Adrenal gland (tissue), 12 donors: Measurements from ENCODE around the gene CSNK2A2. TPM values are rescaled to one million over a fixed set of nuclear protein-coding genes. Genes with fewer than 3 reads are reported as not detected.

Source experiments
- DNase-seq, 7 donors: peaks; one replicate each; pipeline ENCODE4 v3.0.0-alpha.2; 2019 to 2020
- H3K27ac ChIP-seq, 5 donors: fragments of 200-600 bp; sonication (generic) in 4 of 5; 1 replicate in 3 of 5; 2 replicates in 2 of 5; pipeline versions ENCODE4 v1.5.1 to v1.8.0; 2016 to 2020; ENCODE audit warnings: mild to moderate bottlenecking in 1 of 5
- H3K27me3 ChIP-seq: fragments of 200-600 bp; 2 replicates; pipeline ENCODE4 v1.8.0; 2021
- H3K36me3 ChIP-seq, 2 donors: fragments of 200-600 bp; replicated peaks in 1 of 2; 1 replicate in 1 of 2; 2 replicates in 1 of 2; pipeline versions ENCODE4 v1.5.1 to v1.8.0; 2018 to 2022
- H3K4me1 ChIP-seq, 2 donors: fragments of 200-600 bp; replicated peaks in 1 of 2; 1 replicate in 1 of 2; 2 replicates in 1 of 2; pipeline versions ENCODE4 v1.5.1 to v1.8.0; 2018 to 2021
- H3K4me3 ChIP-seq, 4 donors: fragments of 200-600 bp; sonication (generic) in 3 of 4; one replicate each; pipeline ENCODE4 v1.5.1; 2016 to 2018
- H3K9me3 ChIP-seq, 3 donors: fragments of 200-600 bp; sonication (generic) in 1 of 3; replicated peaks in 1 of 3; 1 replicate in 2 of 3; 2 replicates in 1 of 3; pipeline versions ENCODE4 v1.5.1 to v1.8.0; 2016 to 2021
- POLR2A ChIP-seq, 2 donors: fragments of 450-650 bp; IDR thresholded peaks; one replicate each; pipeline ENCODE4 v1.6.1; 2017; ENCODE audit warnings: antibody characterized with exemption in 2 of 2, mild to moderate bottlenecking in 2 of 2, moderate library complexity in 1 of 2
- WGBS, 4 donors: extraction: QIAGEN DNeasy Blood & Tissue Kit in 2 of 4; methylation state at CpG; one replicate each; pipeline versions ENCODE4 v1.1.5 to v1.1.7; 2013 to 2017; 5-methylcytosine and 5-hydroxymethylcytosine counted together
- intact Hi-C, 2 donors: fragments of 100-400 bp; cut with DNase I; formaldehyde crosslinking; loops; one replicate each; pipeline versions ENCODE4 v1.14.1 to v1.15.0; 2022 to 2023
- polyA plus RNA-seq, 3 donors: library from polyadenylated mRNA; stranded (reverse); fragments of 200-250 nt in 2 of 3; fragments of 350-450 nt in 1 of 3; fragmentation: Illumina TruSeq in 1 of 3; extraction: RNeasy Lipid Tissue Mini Kit (QIAGEN cat#74804) in 1 of 3; gene quantifications; one replicate each; pipeline ENCODE4 v1.2.3, GENCODE V29; 2013 to 2014
- total RNA-seq, 9 donors: library from RNA; depleted of rRNA in 4 of 9; stranded (reverse); fragments of >200 nt in 4 of 9; fragments of 120-200 nt in 1 of 9; fragmentation: NEBNext Ultra II Directional in 1 of 9; extraction: Animal tissue kit (Norgen Biotek cat#: 25700) in 1 of 9; gene quantifications; one replicate each; pipeline versions ENCODE4 v1.1.0 to v1.2.4, GENCODE V29; 2013 to 2023
- TF ChIP-seq, protein P1 (sequence below), 6 experiments: fragments of 450-650 bp in 4 of 6; fragments of 200-600 bp in 2 of 6; sonication (generic) in 1 of 6; IDR thresholded peaks; 1 replicate in 5 of 6; 2 replicates in 1 of 6; pipeline versions ENCODE4 v1.5.1 to v1.8.0; 2016 to 2021; ENCODE audit warnings: antibody characterized with exemption in 6 of 6, mild to moderate bottlenecking in 2 of 6, moderate library complexity in 1 of 6
- donor health status: healthy with polysubstance abuse.
- donor health status: Bipolar disorder and iron deficiency.
- donor health status: DM: yes; HTN: yes; CAD: no.
- donor health status: DM: no; HTN: no; CAD: no.
- donor health status: DM: no; HTN: no; CAD: no.
- donor health status: DM: yes; HTN: yes; CAD: no.

The CSNK2A2 gene
- total and polyA plus RNA-seq, 12 donors: 18.0 to 76.3 (median 37.7) TPM

DNA sequence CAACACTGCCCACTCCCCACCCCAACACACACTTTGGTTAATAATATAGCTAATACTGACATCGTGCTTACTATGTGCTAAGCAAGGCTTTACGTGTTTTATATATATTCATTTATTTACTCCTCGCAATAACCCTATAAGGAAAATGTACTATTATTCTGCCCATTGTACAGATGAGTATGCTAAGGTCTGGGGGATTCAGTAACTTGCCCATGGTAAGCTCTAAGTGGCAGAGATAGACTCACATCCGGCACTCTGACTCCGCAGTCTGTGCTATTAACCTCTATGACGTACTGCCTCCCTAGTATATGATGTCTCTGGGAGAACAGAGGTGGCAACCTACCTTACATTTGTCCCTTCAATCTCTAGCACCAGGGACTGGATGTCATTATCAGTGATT is 81.4 kb downstream of the CSNK2A2 start:
- H3K9me3 ChIP-seq: no peaks in the 10 kb centered on the region
- H3K4me1 ChIP-seq: peaks cover 16 to 38% of the 10 kb centered on the region in 2 donors
- no peak for TF ChIP-seq POLR2A (IDR thresholded peaks at IDR 0.05)
- TF ChIP-seq, protein P1, sequence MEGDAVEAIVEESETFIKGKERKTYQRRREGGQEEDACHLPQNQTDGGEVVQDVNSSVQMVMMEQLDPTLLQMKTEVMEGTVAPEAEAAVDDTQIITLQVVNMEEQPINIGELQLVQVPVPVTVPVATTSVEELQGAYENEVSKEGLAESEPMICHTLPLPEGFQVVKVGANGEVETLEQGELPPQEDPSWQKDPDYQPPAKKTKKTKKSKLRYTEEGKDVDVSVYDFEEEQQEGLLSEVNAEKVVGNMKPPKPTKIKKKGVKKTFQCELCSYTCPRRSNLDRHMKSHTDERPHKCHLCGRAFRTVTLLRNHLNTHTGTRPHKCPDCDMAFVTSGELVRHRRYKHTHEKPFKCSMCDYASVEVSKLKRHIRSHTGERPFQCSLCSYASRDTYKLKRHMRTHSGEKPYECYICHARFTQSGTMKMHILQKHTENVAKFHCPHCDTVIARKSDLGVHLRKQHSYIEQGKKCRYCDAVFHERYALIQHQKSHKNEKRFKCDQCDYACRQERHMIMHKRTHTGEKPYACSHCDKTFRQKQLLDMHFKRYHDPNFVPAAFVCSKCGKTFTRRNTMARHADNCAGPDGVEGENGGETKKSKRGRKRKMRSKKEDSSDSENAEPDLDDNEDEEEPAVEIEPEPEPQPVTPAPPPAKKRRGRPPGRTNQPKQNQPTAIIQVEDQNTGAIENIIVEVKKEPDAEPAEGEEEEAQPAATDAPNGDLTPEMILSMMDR (IDR thresholded peaks at IDR 0.05): no peak
- no peak for DNase-seq
- peak overlapping the region in 1 of 5 donors; percentile 42 for H3K27ac ChIP-seq
- peaks cover 0 to 40% of the 10 kb centered on the region in 2 donors for H3K36me3 ChIP-seq
- intact Hi-C loops: no loop called here
- no peak overlapping the region for H3K4me3 ChIP-seq
- 96 to 97% (median 97%) methylated on average over 6 of the region's 6 CpGs for WGBS, 4 donors
- H3K27me3 ChIP-seq: no peaks in the 10 kb centered on the region

DNA sequence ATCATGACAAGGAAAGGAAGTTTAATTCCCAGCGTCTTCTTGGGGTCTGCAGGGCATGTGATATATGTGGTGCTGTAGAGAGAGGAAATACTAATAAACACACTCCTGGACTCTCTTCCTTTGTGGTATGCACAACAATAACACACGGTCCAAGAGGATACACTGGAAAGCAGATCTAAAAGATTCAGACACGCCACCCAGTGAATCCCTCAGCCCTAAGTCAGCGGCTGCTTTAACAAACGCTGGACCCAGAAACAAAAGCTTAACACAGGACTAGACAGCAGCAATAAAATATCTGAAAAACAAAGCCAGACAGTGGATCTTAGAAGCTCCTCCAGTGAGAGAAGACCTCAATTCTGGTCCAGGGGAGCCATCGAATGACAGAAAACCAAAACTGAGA is 81.8 kb downstream of the CSNK2A2 start:
- peak overlapping the region in 1 of 5 donors; percentile 42 for H3K27ac ChIP-seq
- H3K4me3 ChIP-seq: no peak overlapping the region
- no peaks in the 10 kb centered on the region for H3K9me3 ChIP-seq
- 59 to 74% (median 67%) methylated on average over 6 of the region's 6 CpGs for WGBS, 4 donors
- H3K36me3 ChIP-seq: peaks cover 0 to 40% of the 10 kb centered on the region in 2 donors
- no peaks in the 10 kb centered on the region for H3K27me3 ChIP-seq
- TF ChIP-seq POLR2A (IDR thresholded peaks at IDR 0.05): no peak
- TF ChIP-seq, protein P1 (IDR thresholded peaks at IDR 0.05): no peak
- H3K4me1 ChIP-seq: peaks cover 12 to 33% of the 10 kb centered on the region in 2 donors
- DNase-seq: no peak
- intact Hi-C loops: no loop called here

DNA sequence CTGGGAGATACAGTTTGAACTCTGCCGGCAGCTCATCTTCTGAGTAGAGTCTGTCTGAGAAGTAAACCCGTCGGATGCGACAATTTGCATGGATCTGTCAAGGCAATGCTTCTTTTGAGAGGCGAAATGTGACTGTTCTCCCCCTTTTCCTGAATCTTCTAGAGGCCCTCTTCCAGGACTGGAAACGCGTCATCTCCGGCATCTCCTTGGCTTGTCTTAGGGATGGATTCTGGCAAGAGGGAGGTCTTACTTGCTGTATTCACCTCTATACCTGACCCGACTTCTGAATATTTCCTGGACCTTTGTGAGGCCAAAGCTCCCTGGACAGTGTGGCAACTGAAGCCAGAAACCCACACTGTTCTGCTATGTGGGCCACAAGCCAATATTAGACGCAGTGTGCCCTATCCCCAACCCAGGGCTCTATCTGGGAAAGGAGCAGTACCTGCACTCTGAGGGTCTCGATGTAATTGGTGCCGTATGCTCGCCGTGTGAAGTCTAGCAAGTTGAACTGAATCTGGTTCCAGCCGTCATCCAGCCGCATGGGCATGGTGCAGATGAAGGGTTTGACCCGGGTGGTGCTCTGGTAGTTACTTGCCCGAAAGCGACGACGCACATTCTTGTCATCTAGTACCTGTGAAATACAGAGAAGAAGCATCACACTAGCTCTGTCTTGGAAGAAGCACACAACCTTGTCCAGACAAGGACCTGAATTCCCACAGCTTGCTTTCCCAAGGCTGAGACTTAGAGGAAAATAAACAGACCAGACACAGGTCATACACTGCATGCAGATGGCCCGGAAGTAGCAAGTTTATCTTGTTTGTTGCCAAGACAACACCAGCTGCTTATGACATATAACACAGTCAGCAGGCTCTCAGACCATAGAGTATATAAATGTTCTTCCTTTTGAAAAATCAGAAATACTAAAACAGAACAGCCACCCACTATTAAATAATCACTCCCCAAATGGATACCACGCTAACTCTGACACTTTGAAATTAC is 82.8 kb downstream of the CSNK2A2 start:
- intact Hi-C loops: no loop called here
- Histone ChIP-seq H3K9me3 (no peaks in the 10 kb centered on the region), H3K36me3 (peaks cover 0 to 40% of the 10 kb centered on the region in 2 donors), H3K4me3 (no peak overlapping the region), H3K27ac (peak overlapping the region in 1 of 5 donors; percentile 42), H3K27me3 (no peaks in the 10 kb centered on the region), H3K4me1 (peaks cover 2 to 24% of the 10 kb centered on the region in 2 donors)
- WGBS, 4 donors: 83 to 91% (median 87%) methylated on average over 23 of the region's 23 CpGs
- peak in 1 of 7 donors; percentile 74 for DNase-seq
- no peak for TF ChIP-seq POLR2A (IDR thresholded peaks at IDR 0.05)
- TF ChIP-seq, protein P1 (IDR thresholded peaks at IDR 0.05): no peak

DNA sequence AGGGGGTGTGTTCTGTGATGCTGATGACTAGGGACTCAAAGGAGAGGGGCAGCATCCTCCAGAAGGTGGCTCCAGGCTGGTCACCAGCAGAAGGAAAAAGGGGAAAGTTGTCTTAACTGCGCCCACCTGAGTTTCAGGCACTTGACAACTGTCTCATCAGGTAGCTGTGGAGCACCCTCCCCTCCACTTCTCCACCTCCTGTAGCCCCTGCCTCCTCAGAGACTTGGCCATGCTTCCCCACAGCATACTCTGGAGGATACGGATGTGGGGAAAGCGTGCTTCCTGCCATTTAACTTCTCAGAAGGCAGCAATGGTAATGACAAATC is 86.6 kb downstream of the CSNK2A2 start:
- no peak overlapping the region for H3K27ac ChIP-seq
- TF ChIP-seq, protein P1 (IDR thresholded peaks at IDR 0.05): no peak
- TF ChIP-seq POLR2A (IDR thresholded peaks at IDR 0.05): no peak
- H3K4me1 ChIP-seq: peaks cover 0 to 5% of the 10 kb centered on the region in 2 donors
- no peak for DNase-seq
- H3K36me3 ChIP-seq: peaks cover 0 to 39% of the 10 kb centered on the region in 2 donors
- 82 to 88% (median 86%) methylated on average over 3 of the region's 3 CpGs for WGBS, 4 donors
- H3K27me3 ChIP-seq: no peaks in the 10 kb centered on the region
- H3K9me3 ChIP-seq: no peaks in the 10 kb centered on the region
- intact Hi-C loops: no loop called here
- no peak overlapping the region for H3K4me3 ChIP-seq
